NCI-H2196 (cell line): Measurements from ENCODE around the gene ZNF578.
"Not testable (repeated sequence)": the region's sequence is repeated elsewhere in the genome, so short reads cannot be mapped to it uniquely, and the experiment has no call there.

Source experiments
- DNase-seq: peaks from one replicate; lab custom pipeline; 2025; ENCODE audit not compliant: unreplicated experiment; lab: John Stamatoyannopoulos, UW

The ZNF578 gene

GRCh38 chr19:52558732-52559445 lies 105.5 kb downstream of the ZNF578 start:
- not testable (repeated sequence) for DNase-seq

DNA sequence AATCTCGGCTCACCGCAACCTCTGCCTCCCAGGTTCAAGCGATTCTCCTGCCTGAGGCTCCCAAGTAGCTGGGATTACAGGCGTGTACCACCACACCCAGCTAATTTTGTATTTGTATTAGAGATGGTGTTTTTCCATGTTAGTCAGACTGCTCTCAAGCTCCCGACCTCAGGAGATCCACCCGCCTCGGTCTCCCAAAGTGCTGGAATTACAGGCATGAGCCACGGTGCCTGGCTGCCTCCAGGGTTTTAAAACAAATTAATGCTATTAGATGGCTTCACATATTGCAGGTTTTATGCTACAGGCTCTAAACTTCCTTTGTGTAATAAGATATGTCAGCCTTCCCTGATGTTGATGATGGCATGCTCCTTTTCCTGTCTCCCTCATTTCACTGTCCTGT lies 108.3 kb downstream of the ZNF578 start:
- not testable (repeated sequence) for DNase-seq
